Measurements from ENCODE around the gene KRTAP4-9.
A peak's percentile ranks its signal among the peaks of the same experiment; 100 is the strongest.
"Not testable (repeated sequence)": the region's sequence is repeated elsewhere in the genome, so short reads cannot be mapped to it uniquely, and the experiment has no call there.

KRTAP4-9 gene

DNA sequence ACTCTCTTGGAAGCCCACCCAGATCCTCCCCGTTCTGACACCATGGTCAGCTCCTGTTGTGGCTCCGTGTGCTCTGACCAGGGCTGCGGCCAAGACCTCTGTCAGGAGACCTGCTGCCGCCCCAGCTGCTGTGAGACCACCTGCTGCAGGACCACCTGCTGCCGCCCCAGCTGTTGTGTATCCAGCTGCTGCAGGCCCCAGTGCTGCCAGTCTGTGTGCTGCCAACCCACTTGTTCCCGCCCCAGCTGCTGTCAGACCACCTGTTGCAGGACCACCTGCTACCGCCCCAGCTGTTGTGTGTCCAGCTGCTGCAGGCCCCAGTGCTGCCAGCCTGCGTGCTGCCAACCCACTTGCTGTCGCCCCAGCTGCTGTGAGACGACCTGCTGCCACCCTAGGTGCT, at the start of gene KRTAP4-9:
TSS of gene KRTAP4-9 (plus strand) at position 43 of the 400 bp plus-strand sequence. CDS start at position 43, 0 bp downstream.
- POLR2A ChIA-PET (ENCODE audit: low non-redundant PET); DNase-seq (ENCODE audit: low spot score); CTCF ChIA-PET; H3K27ac ChIP-seq: not testable (repeated sequence)

DNA sequence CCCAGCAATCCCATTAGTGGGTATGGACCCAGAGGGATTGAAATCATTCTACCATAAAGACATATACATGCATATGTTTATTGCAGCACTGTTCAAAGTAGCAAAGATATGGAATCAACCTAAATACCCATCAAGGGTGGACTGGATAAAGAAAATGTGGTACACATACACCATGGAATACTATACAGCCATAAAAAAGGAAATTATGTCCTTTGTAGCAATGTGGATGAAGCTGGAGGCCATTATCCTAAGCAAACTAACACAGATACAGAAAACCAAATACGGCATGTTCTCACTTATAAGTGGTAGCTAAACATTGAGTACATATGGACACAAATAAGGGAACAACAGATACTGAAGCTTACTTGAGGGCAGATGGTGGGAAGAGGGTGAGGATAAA, 47.6 kb upstream of the KRTAP4-9 start:
- no peak for DNase-seq (ENCODE audit: low spot score)
- H3K27ac ChIP-seq, result no peak overlapping the region
- ChIA-PET CTCF (interaction anchor here (0.6 to 1.3 kb wide), 2 partner anchors 38 to 168 kb away, joined by 3 to 4 read pairs; no protein-coding TSS in a partner anchor), POLR2A (ENCODE audit: low non-redundant PET) (no interaction called here)
- TF ChIP-seq, protein P1, sequence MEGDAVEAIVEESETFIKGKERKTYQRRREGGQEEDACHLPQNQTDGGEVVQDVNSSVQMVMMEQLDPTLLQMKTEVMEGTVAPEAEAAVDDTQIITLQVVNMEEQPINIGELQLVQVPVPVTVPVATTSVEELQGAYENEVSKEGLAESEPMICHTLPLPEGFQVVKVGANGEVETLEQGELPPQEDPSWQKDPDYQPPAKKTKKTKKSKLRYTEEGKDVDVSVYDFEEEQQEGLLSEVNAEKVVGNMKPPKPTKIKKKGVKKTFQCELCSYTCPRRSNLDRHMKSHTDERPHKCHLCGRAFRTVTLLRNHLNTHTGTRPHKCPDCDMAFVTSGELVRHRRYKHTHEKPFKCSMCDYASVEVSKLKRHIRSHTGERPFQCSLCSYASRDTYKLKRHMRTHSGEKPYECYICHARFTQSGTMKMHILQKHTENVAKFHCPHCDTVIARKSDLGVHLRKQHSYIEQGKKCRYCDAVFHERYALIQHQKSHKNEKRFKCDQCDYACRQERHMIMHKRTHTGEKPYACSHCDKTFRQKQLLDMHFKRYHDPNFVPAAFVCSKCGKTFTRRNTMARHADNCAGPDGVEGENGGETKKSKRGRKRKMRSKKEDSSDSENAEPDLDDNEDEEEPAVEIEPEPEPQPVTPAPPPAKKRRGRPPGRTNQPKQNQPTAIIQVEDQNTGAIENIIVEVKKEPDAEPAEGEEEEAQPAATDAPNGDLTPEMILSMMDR (conservative IDR thresholded peaks at IDR 0.05; ENCODE audit: low read depth), result no peak

DNA sequence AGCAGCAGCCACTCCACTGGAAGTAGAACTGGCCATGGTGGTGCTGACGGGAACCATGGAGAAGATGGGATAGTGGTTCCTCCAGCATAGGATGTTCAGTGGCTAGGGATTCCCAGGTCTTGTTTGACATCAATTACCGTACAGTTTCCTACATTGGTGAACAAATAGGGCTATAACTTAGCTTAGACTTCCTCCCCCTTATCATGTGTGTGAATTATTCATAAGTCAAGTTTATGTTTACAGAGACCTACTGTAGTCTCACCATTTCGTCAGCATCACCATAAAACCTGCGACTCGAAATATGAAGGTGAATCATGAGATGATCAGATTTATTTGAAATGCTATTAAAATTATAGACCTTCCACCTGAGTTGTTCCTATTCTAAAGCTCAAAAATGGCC, 46.4 kb upstream of the KRTAP4-9 start:
- TF ChIP-seq, protein P1 (conservative IDR thresholded peaks at IDR 0.05; ENCODE audit: low read depth), result no peak
- POLR2A ChIA-PET (ENCODE audit: low non-redundant PET), result interaction anchor here (0.6 kb wide), 1 partner anchor 445 kb away, joined by 5 read pairs; no protein-coding TSS in a partner anchor
- no peak overlapping the region for H3K27ac ChIP-seq
- CTCF ChIA-PET, result interaction anchor here (1.3 kb wide), 1 partner anchor 39 kb away, joined by 3 read pairs; no protein-coding TSS in a partner anchor
- no peak for DNase-seq (ENCODE audit: low spot score)

DNA sequence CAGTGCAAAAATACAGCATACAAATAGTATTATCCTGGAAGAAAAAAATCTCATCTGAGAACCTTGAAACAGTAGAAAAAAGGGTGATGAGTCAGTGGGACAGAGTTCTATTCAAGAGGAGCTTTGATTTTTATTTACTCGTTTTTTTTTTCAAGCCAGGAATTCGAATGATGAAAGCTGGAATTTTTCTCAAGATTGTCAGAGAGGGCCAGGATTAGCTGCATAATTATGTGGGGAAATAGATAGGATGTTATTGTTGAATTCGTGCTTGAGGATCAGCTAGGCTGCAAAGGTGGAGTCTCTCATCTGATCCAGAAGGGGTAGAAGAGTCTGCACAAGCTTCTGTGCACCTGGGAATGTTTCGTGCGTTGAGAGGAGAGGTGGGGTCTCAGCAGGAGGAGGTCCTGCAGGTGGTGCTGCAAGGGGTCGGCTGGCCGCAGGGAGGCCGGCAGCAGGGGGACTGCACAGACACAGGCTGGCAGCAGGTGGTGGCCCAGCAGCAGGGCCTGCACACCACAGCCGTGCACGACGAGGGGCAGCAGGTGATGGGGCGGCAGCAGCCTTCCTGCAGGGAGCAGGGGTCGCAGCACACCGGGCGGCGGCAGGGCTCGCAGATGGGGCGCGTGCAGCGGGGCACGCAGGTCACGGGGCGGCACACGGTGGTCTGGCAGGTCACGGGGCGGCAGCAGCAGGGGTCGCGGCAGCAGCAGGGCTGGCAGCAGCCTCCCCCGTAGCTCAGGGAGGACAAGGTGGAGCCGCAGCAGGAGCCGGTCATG, 45.7 kb upstream of the KRTAP4-9 start:
- peak; percentile 43 for DNase-seq (ENCODE audit: low spot score)
- POLR2A ChIA-PET (ENCODE audit: low non-redundant PET), result interaction anchor here (0.6 kb wide), 1 partner anchor 445 kb away, joined by 5 read pairs; no protein-coding TSS in a partner anchor
- H3K27ac ChIP-seq, CTCF ChIA-PET: not testable (repeated sequence)

DNA sequence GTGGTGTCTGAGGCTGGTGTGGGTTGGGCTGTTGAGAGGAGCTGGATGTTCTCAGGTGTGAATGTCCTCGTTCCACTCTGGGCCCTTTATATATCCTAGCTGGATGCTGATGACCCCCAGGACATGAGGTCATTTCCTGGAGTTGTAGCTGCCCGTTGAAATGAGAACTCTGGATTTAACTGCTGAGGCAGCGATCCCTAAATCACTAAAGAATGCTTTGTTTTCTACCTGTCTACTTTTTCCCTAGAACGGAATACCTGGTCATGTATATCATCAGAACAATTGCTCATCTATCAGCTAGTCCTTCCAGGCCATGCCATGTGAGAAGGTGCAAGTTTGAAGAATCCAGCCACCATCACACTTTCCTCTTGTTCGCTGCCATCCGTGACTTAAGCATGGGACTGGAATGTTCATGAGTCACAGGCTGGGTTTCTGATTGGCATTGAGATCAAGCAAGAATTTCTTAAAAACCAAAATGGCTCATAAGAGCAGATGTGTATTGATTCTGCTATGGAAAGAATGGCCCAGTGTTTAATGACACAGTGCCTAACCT, 45.1 kb upstream of the KRTAP4-9 start, which contains the start of gene KRTAP2-3:
TSS of gene KRTAP2-3 (minus strand) at position 63 of the 553 bp plus-strand sequence. CDS start 64 bp downstream, outside the sequence.
- TF ChIP-seq, protein P1 (conservative IDR thresholded peaks at IDR 0.05; ENCODE audit: low read depth), result no peak
- CTCF ChIA-PET, result no interaction called here
- peak; percentile 81 for DNase-seq (ENCODE audit: low spot score)
- H3K27ac ChIP-seq, result no peak within 1 kb of the TSS
- POLR2A ChIA-PET (ENCODE audit: low non-redundant PET), result no interaction called here

DNA sequence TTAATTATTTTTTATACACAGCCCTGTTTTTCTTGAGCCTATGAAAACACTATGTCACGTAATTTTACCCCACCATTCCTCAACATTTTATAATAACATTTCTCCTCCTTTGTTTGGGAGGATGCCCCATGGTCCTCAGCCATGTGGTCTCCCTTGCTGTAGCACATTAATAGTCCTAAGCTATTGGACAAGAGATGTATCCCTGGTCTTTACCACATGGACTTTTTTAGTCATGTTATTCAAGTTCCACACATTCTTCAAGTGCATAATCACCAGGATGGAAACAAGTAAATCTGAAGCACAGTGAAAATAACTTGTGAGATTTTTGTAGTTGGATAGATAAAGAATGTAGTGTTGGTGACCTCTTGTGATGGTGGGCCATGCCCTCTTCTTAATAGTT, 43.2 kb upstream of the KRTAP4-9 start:
- DNase-seq (ENCODE audit: low spot score), result peak; percentile 54
- TF ChIP-seq, protein P1 (conservative IDR thresholded peaks at IDR 0.05; ENCODE audit: low read depth), result no peak
- ChIA-PET CTCF (no interaction called here), POLR2A (ENCODE audit: low non-redundant PET) (no interaction called here)
- no peak overlapping the region for H3K27ac ChIP-seq

DNA sequence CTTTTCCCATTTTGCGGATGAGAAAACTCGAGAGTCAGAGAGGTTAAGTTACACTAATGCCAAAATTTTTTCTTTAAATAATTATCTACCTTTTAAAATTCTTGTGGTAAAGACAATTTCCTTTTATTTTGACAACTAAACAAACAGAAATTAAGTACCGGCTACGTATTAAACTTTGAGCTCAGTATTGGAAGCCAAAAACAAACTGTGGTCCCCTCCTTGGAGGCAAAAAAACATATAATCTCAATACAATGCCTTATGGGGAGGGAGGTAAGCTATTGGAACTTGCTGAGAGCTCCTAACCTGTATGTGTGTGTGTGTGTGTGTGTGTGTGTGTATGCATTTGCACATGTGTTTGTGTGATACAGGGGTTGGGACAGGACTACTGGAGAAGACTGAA, 41.7 kb upstream of the KRTAP4-9 start:
- CTCF ChIA-PET, result interaction anchor here (0.5 kb wide), 1 partner anchor 735 kb away, joined by 3 read pairs; no protein-coding TSS in a partner anchor
- no peak overlapping the region for H3K27ac ChIP-seq
- POLR2A ChIA-PET (ENCODE audit: low non-redundant PET), result no interaction called here
- no peak for DNase-seq (ENCODE audit: low spot score)
- TF ChIP-seq, protein P1 (conservative IDR thresholded peaks at IDR 0.05; ENCODE audit: low read depth), result no peak

Measured in RWPE1 (cell line).